Retinal pigment epithelial cell (primary cell): ENCODE measurements around the gene MNX1.

Experiments
- DNase-seq: peaks from one replicate; pipeline ENCODE4 v3.0.0-alpha.2; 2010; ENCODE audit warnings: low read depth
- H3K4me3 ChIP-seq: 2 replicates; pipeline ENCODE4 v1.5.1; 2011; ENCODE audit warnings: mild to moderate bottlenecking, low read length, control low read depth, moderate library complexity
- CTCF ChIP-seq: conservative IDR thresholded peaks from 2 replicates; pipeline ENCODE4 v1.5.1; 2011; ENCODE audit warnings: low read depth, low read length, control low read depth, inconsistent platforms

Gene MNX1

GRCh38 chr7:157018997-157019608 is 8.6 kb upstream of the MNX1 start:
- no peak overlapping the region for H3K4me3 ChIP-seq

GRCh38 chr7:157018328-157018996 is 8.0 kb upstream of the MNX1 start:
- no peak overlapping the region for H3K4me3 ChIP-seq
- no peak for TF ChIP-seq CTCF
- no peak for DNase-seq

More at GRCh38 chr7:157018997-157019608, 8.6 kb upstream of the MNX1 start:
- TF ChIP-seq CTCF = no peak
- no peak for DNase-seq

- TF ChIP-seq CTCF = no peak
- H3K4me3 ChIP-seq = no peak overlapping the region
- no peak for DNase-seq
Observed at GRCh38 chr7:157017603-157018327, 7.3 kb upstream of the MNX1 start.

- H3K4me3 ChIP-seq = no peak overlapping the region
- no peak for DNase-seq
- no peak for TF ChIP-seq CTCF
Observed at GRCh38 chr7:157017149-157017548, 6.7 kb upstream of the MNX1 start.

GRCh38 chr7:157016352-157017041 is 6.0 kb upstream of the MNX1 start:
- H3K4me3 ChIP-seq = no peak overlapping the region
- no peak for DNase-seq
- no peak for TF ChIP-seq CTCF

- DNase-seq = no peak
- no peak overlapping the region for H3K4me3 ChIP-seq
- no peak for TF ChIP-seq CTCF
Observed at GRCh38 chr7:157016024-157016351, 5.5 kb upstream of the MNX1 start.
